NCI-H345 treated with DMSO at 0.1 percent for 48 hours (cell line): ENCODE data around the gene PLEKHG4.
A peak's percentile ranks its signal among the peaks of the same experiment; 100 is the strongest.

Experiments used
- DNase-seq: peaks from one replicate; lab custom pipeline; 2025; ENCODE audit not compliant: unreplicated experiment; lab: John Stamatoyannopoulos, UW

PLEKHG4 gene

GRCh38 chr16:67279296-67280089, at the start of gene PLEKHG4:
Gene PLEKHG4, plus strand, starts transcription at chr16:67279532. Its CDS starts 513 bp downstream, at chr16:67280045.
- DNase-seq, result peak; percentile 14

- DNase-seq, result no peak
Measured at GRCh38 chr16:67229906-67230808, 49.2 kb upstream of the PLEKHG4 start.

DNA sequence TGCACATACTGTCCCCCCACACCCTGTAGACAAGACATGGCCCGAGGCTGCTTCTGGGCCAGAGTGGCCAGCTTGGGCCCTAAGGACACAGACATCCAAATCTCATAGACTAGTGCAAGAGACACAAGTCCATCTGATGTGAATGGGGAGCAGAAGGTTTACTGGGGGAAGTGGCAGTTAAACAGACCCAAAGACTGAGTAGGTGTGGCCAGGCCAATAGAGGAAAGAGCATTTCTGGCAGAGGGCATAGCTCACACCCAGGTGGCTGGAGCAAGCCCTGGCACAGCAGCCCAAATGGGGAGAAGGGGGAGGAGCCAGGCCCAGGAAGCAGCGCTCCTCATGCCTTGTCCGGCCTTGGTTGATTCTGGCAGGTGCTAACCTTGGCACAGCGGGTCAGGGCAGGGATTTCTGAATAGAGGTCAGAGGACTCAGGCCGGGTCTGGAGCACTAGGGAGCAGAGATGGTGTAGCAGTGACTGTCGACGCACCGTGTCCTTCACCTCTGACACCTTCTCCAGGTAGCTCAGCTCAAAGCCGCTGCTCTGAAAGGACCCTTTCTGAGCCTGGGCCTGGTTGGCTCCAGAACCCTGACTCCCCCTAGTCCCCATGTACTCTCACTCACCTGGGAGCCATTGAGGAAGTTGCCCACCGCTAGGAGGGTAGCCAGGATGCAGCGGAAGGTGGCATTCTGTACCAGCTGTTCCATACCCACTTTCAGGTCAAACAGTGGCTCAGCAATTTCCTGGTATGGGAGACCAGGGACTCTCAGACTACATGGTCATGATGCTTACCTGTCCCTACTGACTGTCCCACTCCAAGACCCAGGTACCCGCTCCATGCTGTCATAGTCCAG, 48.3 kb upstream of the PLEKHG4 start:
- no peak for DNase-seq

GRCh38 chr16:67233596-67233995, 45.7 kb upstream of the PLEKHG4 start:
- no peak for DNase-seq

DNA sequence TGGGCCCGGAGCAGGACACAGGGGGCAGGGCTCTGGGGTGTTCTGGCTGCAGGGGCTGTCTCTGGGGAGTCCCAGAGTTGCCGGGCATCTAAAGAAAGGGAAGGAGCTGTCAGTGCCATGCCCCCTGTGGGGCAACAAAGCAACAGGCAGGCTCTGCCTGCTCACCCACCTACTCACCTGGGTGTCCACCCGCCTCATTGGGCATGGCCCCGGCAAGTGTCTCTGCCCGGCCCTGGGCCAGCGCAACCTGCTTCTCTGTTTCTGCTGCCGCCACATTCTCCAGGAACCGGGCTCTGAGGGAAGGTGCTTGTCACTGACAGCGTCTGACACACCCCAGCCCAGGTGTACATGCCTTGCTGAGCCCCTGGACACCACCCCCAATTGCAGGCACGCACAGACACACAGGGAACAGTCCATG, 45.1 kb upstream of the PLEKHG4 start:
- DNase-seq, result no peak

DNA sequence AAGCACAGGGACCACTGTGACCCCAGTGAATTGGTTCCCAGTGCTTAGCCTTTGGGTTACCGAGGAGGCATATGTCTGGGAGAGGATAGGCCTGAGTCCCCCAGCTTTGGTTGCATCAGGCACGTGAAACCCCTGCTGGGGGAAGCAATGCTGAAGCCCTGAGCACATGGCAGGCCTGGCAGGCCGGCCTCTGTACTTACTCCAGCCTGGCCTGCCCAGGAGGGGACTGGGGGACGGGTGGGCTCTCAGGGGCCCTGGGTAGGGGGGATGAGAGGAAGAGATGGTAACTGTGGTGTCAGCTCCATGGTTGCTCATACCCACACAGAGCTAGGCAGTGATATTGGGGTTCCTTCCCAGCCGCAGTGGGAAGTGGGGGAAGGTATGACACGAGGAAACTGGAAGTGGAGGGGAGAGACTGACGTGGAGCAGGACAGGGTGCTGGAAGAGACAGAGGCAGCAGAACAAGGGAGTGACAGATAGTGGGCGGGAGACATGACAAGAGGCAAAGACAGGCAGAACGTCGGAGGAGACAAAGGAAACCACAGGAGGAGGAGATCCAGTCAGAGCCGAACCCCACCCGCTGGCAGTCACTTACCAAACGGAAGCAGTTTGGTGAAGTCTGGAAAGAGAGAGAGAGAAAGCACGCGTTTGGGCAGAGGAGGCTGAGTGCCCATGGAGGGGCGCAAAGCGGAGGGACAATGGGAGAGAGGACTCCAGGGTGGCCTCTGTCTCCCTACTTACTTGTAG, 43.3 kb upstream of the PLEKHG4 start:
- no peak for DNase-seq

GRCh38 chr16:67236563-67237395, 42.6 kb upstream of the PLEKHG4 start:
- DNase-seq, result no peak

DNA sequence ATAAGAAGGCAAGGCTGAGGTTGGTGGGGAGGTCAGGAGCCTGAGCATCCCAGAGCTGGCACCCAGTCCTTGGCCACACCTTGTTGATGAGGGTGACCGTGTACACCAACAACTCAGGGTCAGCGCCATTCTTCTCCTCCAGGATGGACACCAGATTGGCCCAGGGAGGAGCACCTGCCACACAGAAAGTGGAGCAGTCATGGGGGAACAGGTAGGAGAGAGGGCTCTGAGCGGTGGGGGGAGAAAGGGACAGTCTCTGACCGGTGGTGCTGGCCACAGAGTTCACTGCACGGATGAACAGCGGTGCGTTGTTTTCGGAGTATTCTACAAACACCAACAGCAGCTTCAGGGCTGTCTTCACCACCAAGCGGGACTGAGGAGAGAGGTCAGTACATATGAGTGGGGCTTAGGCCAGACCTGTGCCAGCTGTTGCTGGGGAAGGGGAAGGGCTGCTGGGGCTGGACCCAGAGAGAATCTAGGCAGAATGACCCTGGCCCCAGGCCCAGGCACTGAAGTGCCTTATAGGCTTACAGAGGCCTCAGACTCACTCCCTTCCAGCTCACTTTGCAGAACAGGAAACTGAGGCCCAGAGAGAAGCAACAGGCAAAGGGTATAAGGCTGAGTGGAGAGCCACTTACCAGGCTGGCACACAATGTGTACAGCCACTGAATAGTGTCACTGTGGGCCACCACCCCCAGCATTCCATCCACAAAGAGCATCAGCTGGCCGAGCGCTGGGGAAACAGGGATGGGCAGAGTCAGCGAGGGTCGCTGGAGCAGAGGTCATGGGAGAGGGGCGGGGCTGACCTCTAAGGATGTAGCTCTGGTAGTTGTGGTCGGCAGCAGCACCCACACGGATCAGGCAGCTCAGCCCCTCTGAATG, 41.7 kb upstream of the PLEKHG4 start:
- no peak for DNase-seq

- DNase-seq, result no peak
Measured at GRCh38 chr16:67238278-67238575, 41.1 kb upstream of the PLEKHG4 start.

GRCh38 chr16:67238806-67239470, 40.4 kb upstream of the PLEKHG4 start:
- no peak for DNase-seq

DNA sequence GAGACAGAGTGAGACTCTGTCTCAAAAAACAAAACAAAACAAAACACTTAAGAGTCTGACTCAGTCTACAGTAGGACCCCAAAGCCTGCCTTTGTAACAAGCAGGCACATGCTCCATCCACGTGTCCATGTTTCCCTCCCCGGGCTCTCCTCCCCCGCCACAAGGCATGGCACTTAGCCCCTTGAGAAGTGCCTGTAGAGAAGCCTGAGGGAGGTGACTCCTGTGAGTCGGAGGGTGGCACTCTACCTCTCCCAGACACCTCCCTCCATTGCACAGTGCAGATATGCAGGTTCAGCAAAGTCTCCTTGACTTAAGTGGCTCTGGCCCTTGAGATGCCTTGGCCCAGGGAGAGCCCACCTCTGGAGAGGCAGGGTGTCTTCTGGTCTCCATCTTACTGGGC, 38.8 kb upstream of the PLEKHG4 start:
- DNase-seq, result no peak

- no peak for DNase-seq
Measured at GRCh38 chr16:67241008-67241900, 38.1 kb upstream of the PLEKHG4 start.

DNA sequence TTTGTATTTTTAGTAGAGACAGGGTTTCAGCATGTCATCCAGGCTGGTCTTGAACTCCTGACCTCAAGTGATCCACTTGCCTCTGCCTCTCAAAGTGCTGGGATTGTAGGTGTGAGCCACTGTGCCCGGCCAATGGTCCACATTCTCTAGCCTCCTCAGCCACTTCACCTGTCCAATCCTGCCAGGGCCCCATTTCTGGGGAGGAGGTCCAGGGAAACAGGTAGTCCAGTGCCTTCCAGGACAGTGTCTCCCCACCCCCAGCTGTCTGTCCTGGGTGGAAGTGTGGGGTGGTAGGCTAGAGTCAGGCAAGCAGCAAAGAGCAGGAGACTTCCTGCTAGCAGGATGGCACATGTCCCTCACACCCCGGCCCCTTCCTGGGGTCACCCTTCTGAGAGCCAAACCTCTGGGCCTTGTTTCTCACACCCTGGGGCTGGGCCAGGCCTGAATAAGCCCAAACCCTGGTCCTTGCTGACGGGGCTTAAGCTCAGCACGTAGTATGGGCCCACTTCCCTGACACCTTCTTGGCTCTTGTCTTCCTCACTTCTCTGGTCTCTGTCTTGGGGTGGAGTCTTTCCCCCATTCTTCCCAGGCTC, 37.1 kb upstream of the PLEKHG4 start:
- DNase-seq, result no peak

DNA sequence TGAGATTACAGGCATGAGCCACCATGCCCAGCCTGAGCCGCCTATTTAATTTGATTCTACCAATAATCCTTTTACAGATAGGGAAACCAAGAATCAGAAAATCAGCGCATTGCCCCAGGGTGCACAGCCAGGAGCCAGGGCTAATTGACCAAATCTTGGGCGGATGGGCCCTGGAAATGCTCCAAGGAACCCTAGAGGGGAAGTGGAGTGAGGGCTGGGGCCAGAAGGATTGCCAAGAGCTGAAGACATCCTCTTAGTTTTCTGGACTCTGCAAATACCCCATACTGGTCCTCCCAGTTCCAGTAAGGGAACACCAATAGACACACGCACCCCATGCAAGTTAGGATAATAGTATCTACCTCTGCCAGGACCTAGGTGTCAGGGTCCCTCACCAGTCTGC, 35.9 kb upstream of the PLEKHG4 start:
- DNase-seq, result no peak

DNA sequence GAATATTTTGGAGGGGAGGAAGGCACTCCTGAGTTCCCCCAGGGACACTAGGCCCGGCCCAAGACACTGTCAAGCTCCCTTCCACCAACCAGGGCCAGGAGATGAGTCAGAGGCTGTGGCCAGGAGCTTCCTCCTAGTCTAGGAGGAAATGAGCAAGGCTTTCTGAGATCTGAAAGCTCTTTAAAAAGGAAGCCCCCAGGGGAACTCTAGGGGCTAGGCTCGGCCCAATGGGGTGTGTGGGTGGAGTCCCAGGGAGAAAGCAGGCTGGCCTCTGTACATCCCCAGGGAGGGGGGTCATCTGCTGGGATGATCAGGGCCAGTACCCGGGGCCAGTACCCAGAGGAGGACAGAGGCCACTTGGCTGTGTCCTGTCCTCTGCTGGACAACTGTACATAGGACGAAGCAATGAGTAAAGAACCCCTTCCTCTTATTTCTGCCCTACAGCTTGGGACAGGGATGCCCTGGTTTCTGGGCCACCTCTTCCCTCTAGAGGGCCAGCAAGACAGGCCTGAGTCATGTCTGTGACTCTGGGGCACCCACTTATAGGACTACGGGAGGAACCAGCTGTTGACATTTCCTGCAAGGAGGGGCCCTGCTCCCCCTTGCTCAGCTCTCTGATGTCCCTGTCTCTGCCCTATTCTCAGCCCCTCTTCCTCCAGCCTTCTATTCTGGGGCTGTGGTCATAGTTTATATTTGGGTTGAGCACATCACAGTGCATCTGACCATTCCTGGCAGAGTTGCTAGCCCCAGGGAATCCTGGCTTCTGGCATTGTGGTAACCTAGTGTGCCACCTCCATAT, 34.7 kb upstream of the PLEKHG4 start:
- no peak for DNase-seq

- DNase-seq, result no peak
Measured at GRCh38 chr16:67245186-67245585, 34.1 kb upstream of the PLEKHG4 start.
